Activated naive CD8-positive, alpha-beta T cell treated with anti-CD3 and anti-CD28 coated beads, Interleukin-2, amount 50 U/mL, for 24 hours (primary cell): ENCODE results near the gene HMGCS1.

ENCODE experiments used
- ATAC-seq: fragments of 150-1000 bp; cut with Tn5 transposase; one replicate; pipeline ENCODE4 v1.10.0; 2021
- DNase-seq: peaks from one replicate; pipeline ENCODE4 v3.0.0; 2021
- H3K27ac Mint-ChIP-seq: one replicate; pipeline ENCODE4 v1.8.0; 2021; ENCODE audit warnings: mild to moderate bottlenecking, mixed read lengths
- H3K27me3 Mint-ChIP-seq: one replicate; pipeline ENCODE4 v1.8.0; 2021; ENCODE audit warnings: mixed read lengths
- H3K36me3 Mint-ChIP-seq: one replicate; pipeline ENCODE4 v1.8.0; 2021; ENCODE audit warnings: low read depth, mixed read lengths
- H3K4me1 Mint-ChIP-seq: one replicate; pipeline ENCODE4 v1.8.0; 2021; ENCODE audit warnings: mixed read lengths
- H3K4me3 Mint-ChIP-seq: one replicate; pipeline ENCODE4 v1.8.0; 2021; ENCODE audit warnings: mild to moderate bottlenecking, moderate library complexity, mixed read lengths
- H3K9me3 Mint-ChIP-seq: one replicate; pipeline ENCODE4 v1.8.0; 2021; ENCODE audit warnings: mixed read lengths

The HMGCS1 gene

DNA sequence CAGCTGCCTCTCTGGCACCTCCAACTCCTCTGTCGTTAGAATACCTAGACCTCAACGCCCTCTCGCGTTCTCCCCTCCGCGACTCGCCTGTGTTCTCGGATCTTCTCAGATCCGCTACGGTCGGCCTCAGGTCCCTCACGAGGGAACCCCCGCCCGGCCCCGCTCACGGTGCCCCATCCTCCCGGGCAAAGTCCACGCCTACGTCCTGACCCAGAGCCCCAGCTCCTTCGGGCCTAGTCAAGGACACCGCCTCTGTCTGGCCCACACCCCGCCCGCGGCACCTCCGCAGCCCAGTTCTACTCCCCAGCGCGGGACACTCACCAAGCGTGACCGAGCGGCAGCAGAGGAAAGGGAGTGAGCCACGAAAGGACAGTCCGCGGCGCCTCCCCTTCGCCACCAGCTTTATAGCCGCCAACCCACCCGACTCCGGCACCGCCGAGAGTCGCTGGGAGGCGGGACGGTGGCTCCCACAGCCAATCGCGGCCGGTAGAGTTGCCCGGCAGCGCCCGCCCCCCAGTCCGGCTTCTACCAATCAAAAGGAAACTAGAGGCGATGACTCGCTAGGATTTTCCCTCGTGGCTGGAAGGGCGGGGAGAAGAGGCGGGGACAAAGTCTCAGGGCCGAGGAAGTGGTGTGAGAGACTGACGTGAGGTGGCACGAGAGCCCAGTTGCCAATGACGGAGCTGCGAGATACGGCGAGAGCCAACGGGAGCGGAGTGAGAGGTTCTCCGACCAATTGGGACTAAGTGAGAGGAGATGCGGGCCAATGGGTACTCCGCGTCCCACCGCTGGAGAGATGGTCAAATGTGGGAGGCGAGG is at the start of gene HMGCS1:
Gene HMGCS1 (minus strand): TSS at position 378 of the 819 bp plus-strand sequence. CDS start 14,447 bp downstream, outside the sequence.
- H3K27ac Mint-ChIP-seq, result peak within 1 kb of the TSS; percentile 97
- H3K4me1 Mint-ChIP-seq, result peaks cover 74% of the 10 kb centered on the region
- H3K36me3 Mint-ChIP-seq, result peaks cover 32% of the 10 kb centered on the region
- peak within 1 kb of the TSS; percentile 92 for H3K4me3 Mint-ChIP-seq
- peak; percentile 93 for ATAC-seq
- H3K27me3 Mint-ChIP-seq, result peaks cover 3% of the 10 kb centered on the region
- peak; percentile 97 for DNase-seq
- H3K9me3 Mint-ChIP-seq, result peaks cover 10% of the 10 kb centered on the region

- H3K9me3 Mint-ChIP-seq, result peaks cover 27% of the 10 kb centered on the region
- no peaks in the 10 kb centered on the region for H3K36me3 Mint-ChIP-seq
- H3K4me3 Mint-ChIP-seq, result no peak overlapping the region
- no peak overlapping the region for H3K27ac Mint-ChIP-seq
- H3K27me3 Mint-ChIP-seq, result peaks cover 4% of the 10 kb centered on the region
- ATAC-seq (no peak), DNase-seq (no peak)
- no peaks in the 10 kb centered on the region for H3K4me1 Mint-ChIP-seq
Measured at GRCh38 chr5:43358726-43359125, 45.5 kb upstream of the HMGCS1 start.

DNA sequence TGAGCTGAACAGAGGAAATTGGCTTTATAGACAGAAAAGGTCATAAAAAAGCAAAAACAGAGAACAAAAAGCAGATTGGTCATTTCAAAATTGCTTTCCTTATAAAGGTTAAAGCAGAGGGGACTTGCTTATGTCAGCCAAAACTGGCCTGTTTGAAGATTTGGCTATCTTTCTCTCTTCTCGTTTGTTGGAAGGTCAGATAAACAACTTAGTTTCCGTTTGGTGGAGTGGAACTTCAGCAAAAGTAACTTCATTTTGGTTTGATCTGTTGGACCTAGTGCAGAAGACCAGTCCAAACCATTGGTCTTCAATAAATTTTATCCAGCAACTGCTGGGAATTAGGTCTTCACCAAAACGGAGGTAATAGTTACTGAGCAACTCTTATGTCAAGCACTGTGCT is 45.1 kb upstream of the HMGCS1 start:
- Mint-ChIP-seq H3K27ac (no peak overlapping the region), H3K4me3 (no peak overlapping the region), H3K36me3 (no peaks in the 10 kb centered on the region), H3K27me3 (peaks cover 4% of the 10 kb centered on the region), H3K9me3 (peaks cover 27% of the 10 kb centered on the region), H3K4me1 (no peaks in the 10 kb centered on the region)
- ATAC-seq, result no peak
- no peak for DNase-seq

DNA sequence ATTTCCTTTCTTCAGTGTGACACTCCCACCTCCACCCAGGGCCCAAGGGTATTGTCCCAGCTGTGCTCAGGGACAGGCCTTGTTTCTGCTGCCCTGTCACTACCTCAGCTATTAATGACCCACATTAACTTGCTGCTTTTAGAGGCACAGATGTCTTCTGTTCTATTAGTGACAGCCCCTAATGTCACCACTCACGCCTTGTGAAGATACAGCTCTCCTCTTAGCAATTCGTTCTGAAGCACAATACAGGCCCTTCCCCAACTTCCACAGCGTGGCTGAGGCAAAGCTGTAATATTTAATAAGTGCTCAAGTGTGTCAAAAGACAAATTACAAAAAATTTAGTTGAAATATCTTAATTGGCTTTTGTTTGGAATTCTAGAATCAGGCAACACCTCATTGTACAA is 44.7 kb upstream of the HMGCS1 start:
- Mint-ChIP-seq H3K4me1 (no peaks in the 10 kb centered on the region), H3K27ac (no peak overlapping the region), H3K36me3 (no peaks in the 10 kb centered on the region), H3K9me3 (peaks cover 27% of the 10 kb centered on the region), H3K4me3 (no peak overlapping the region), H3K27me3 (peaks cover 4% of the 10 kb centered on the region)
- DNase-seq, result no peak
- no peak for ATAC-seq

DNA sequence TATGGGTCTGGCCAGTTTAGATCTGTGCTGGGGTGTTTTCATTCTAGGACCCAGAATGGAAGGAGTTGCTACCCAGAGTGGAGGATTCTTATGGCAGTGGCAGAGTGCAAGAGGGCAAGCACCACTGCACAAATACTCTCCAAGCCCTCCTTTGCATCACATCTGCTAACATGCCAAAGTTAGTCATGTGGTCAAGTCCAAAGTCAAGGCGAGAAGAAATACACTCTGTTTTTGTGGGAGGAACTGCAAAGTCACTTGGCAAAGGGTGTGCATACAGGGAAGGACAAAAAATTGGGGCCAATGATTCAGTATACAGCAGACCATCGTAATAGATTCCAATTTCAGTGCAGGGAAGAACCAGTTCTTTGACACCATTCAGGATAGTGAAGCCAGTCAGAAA is 43.9 kb upstream of the HMGCS1 start:
- ATAC-seq (no peak), DNase-seq (no peak)
- H3K27me3 Mint-ChIP-seq, result peaks cover 4% of the 10 kb centered on the region
- H3K9me3 Mint-ChIP-seq, result peaks cover 26% of the 10 kb centered on the region
- no peaks in the 10 kb centered on the region for H3K36me3 Mint-ChIP-seq
- no peaks in the 10 kb centered on the region for H3K4me1 Mint-ChIP-seq
- H3K4me3 Mint-ChIP-seq, result no peak overlapping the region
- no peak overlapping the region for H3K27ac Mint-ChIP-seq

DNA sequence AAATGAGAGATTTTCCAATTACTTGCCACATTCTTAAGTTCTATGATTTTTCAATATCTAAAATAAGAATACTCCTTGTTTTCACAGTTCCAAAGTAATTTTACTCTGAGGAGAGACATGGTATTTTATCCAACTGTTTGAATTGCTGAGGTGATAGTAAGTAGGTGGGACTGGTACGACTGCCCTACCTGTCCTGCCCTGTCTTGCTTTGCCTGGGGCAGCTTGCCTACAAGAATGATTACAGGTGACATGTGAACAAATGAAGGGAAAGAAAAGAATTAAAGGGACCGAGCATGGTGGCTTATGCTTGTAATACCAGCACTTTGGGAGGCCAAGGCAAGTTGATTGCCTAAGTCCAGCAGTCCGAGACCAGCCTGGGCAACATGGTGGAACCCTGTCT is 41.6 kb upstream of the HMGCS1 start:
- H3K27me3 Mint-ChIP-seq, result peaks cover 3% of the 10 kb centered on the region
- no peaks in the 10 kb centered on the region for H3K36me3 Mint-ChIP-seq
- H3K4me1 Mint-ChIP-seq, result no peaks in the 10 kb centered on the region
- ATAC-seq (no peak), DNase-seq (no peak)
- peaks cover 6% of the 10 kb centered on the region for H3K9me3 Mint-ChIP-seq
- no peak overlapping the region for H3K4me3 Mint-ChIP-seq
- H3K27ac Mint-ChIP-seq, result no peak overlapping the region

DNA sequence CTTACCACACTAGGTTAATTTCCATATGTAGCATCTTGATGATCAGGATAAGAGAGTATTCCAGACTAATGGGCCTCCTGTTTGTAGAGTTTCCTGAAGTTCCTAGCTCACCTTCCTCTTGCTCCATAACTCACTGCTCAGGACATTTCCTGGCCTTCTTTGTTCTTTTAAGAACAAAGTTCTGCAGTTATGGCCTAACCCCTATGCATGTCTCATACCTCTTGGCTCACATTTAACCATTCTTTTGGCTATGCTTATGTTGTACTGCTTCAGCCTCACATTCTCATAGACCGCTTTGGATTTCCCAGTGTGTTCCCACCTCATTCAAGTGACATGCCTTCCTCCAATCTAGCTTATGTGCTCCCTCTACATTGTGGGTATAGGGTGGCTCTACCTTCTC is 40.5 kb upstream of the HMGCS1 start:
- Mint-ChIP-seq H3K4me1 (no peaks in the 10 kb centered on the region), H3K9me3 (no peaks in the 10 kb centered on the region), H3K27ac (no peak overlapping the region), H3K4me3 (no peak overlapping the region), H3K36me3 (no peaks in the 10 kb centered on the region), H3K27me3 (peaks cover 4% of the 10 kb centered on the region)
- no peak for DNase-seq
- ATAC-seq, result no peak

DNA sequence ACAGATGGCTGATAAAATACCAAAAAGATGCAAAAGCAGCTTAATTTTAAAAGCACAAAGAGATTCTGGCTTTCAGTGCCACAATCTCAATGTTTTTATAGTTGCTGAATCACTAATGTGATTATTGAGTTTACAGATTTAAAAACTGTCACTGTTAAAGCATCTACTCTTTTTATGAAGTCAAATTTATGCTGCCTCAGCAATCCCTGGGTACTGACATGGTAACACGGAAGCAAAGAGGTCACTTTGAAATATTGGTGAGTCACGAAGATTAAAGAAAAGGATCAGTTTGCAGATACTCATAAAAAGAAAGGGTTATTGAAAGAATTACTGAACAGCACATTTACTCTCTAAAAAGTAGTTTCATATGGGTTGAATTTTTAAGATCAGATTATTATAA is 39.7 kb upstream of the HMGCS1 start:
- H3K27ac Mint-ChIP-seq, result no peak overlapping the region
- peaks cover 6% of the 10 kb centered on the region for H3K27me3 Mint-ChIP-seq
- no peak overlapping the region for H3K4me3 Mint-ChIP-seq
- H3K9me3 Mint-ChIP-seq, result no peaks in the 10 kb centered on the region
- no peaks in the 10 kb centered on the region for H3K4me1 Mint-ChIP-seq
- H3K36me3 Mint-ChIP-seq, result no peaks in the 10 kb centered on the region
- ATAC-seq, result no peak
- DNase-seq, result no peak

DNA sequence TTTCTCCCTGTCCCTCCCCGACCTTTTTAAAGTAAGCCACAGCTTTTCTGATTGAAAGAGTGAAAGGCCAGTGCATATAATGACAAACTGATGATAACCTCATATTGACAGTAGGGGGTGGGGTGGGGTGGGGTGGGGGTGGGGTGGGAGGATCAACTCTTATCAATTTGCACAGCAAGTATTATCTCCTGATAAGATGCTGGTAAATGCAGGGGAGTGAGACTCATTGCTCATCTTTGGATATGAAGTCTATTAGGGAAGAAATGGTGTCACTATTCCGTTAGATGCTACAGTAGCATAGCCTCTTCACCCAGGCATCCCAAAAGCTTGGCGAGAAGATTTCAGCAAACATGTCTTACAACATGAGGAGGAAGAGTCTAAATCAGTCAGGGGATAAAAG is 38.9 kb upstream of the HMGCS1 start:
- no peak overlapping the region for H3K4me3 Mint-ChIP-seq
- no peaks in the 10 kb centered on the region for H3K9me3 Mint-ChIP-seq
- no peak overlapping the region for H3K27ac Mint-ChIP-seq
- no peak for DNase-seq
- H3K27me3 Mint-ChIP-seq, result peaks cover 6% of the 10 kb centered on the region
- ATAC-seq, result no peak
- H3K4me1 Mint-ChIP-seq, result no peaks in the 10 kb centered on the region
- H3K36me3 Mint-ChIP-seq, result no peaks in the 10 kb centered on the region

- no peaks in the 10 kb centered on the region for H3K36me3 Mint-ChIP-seq
Measured at GRCh38 chr5:43348861-43349363, 35.7 kb upstream of the HMGCS1 start.

DNA sequence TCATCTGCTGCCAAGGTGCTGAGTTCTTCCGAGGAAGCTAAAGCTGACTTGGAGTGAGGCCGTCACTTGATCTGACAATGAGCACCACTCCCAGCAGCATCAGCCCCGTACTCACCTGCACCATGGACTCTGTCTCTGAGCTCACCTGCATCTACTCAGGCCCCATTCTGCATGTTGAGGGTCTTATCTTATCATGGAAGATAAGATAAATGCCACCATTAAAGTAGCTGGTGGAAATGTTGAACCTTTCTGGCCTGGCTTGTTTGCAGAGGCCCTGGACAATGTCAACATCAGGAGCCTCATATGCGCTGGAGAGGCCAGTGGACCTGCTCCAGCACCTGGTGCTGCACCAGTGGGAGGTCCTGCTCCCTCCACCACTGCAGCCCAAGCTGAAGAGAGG is 35.0 kb upstream of the HMGCS1 start:
- Mint-ChIP-seq H3K9me3 (peaks cover 14% of the 10 kb centered on the region), H3K4me1 (no peaks in the 10 kb centered on the region), H3K4me3 (no peak overlapping the region), H3K27ac (no peak overlapping the region), H3K27me3 (peaks cover 20% of the 10 kb centered on the region), H3K36me3 (no peaks in the 10 kb centered on the region)
- ATAC-seq (no peak), DNase-seq (no peak)

More at GRCh38 chr5:43348861-43349363, 35.7 kb upstream of the HMGCS1 start:
- H3K9me3 Mint-ChIP-seq, result peaks cover 9% of the 10 kb centered on the region
- no peak overlapping the region for H3K4me3 Mint-ChIP-seq
- H3K27ac Mint-ChIP-seq, result no peak overlapping the region
- H3K4me1 Mint-ChIP-seq, result no peaks in the 10 kb centered on the region
- no peak for ATAC-seq
- H3K27me3 Mint-ChIP-seq, result peaks cover 14% of the 10 kb centered on the region
- no peak for DNase-seq

- peaks cover 26% of the 10 kb centered on the region for H3K27me3 Mint-ChIP-seq
- H3K36me3 Mint-ChIP-seq, result peaks cover 16% of the 10 kb centered on the region
- H3K27ac Mint-ChIP-seq, result peak overlapping the region; percentile 1
- peaks cover 45% of the 10 kb centered on the region for H3K9me3 Mint-ChIP-seq
- ATAC-seq (no peak), DNase-seq (no peak)
- peaks cover 14% of the 10 kb centered on the region for H3K4me1 Mint-ChIP-seq
- no peak overlapping the region for H3K4me3 Mint-ChIP-seq
Measured at GRCh38 chr5:43338862-43339261, 25.6 kb upstream of the HMGCS1 start.

DNA sequence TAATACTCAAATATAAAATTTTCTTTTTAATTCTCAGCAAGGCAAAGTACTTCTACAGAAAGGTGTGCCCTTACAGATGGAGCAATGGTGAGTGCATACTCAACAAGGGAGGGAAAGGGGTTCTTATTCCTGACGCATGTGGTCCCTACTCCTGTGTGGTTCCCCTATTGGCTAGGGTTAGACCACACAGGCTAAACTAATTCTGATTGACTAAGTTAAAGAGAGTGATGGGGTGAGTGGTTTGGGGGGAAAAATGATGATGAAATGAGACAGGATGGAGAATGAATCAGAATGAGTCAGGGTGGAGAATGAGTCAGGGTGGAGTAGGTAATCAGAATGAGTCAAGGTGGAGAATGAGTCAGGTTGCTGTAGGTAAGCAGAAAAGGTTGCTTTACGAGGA is 22.9 kb upstream of the HMGCS1 start:
- peaks cover 47% of the 10 kb centered on the region for H3K9me3 Mint-ChIP-seq
- peak; percentile 86 for ATAC-seq
- no peak overlapping the region for H3K4me3 Mint-ChIP-seq

DNA sequence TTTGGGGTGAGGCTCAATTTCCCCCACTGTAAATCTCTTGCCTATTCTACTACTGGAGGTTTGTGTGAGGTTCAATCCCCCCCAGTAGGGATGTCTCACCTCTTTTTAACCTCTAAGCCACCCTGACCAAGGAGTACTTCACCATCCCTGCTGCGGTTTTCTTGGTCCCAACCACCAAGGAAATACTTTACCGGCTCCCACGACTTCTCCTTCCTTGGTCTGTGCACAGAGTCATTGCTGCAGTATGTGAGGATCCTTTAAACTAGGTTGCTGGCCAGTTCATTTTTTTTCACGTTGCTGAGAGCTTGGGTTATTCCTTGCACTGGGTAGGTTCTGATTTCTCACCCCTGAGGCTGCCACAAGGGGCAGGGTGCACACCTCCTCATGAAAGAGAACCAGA is 22.5 kb upstream of the HMGCS1 start:
- Mint-ChIP-seq H3K36me3 (peaks cover 19% of the 10 kb centered on the region), H3K4me1 (peaks cover 14% of the 10 kb centered on the region), H3K4me3 (no peak overlapping the region), H3K9me3 (peaks cover 47% of the 10 kb centered on the region), H3K27ac (peak overlapping the region; percentile 82), H3K27me3 (peaks cover 31% of the 10 kb centered on the region)
- DNase-seq, result no peak
- no peak for ATAC-seq

More for the DNA sequence above, 22.9 kb upstream of the HMGCS1 start:
- DNase-seq, result no peak
- Mint-ChIP-seq H3K27ac (peak overlapping the region; percentile 82), H3K27me3 (peaks cover 30% of the 10 kb centered on the region), H3K4me1 (peaks cover 14% of the 10 kb centered on the region), H3K36me3 (peaks cover 19% of the 10 kb centered on the region)

DNA sequence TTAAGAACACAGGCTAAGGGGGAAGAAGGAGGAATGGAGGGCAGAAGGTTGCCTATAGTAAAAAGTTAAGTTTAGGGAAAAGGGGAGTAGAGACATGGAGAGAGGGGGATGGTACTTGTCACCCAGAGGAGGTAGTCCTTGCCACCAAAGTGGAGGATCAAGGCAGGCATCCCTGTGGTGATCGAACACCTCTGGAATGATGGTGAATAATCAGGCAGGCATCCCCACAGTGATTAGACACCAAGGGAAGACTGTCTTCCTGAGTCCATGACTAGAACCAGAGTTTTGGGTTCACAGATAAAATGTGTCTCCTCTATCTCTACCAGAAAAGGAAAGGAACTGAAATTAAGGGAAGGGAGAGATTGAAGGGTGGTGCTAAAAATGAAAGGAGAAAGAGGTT is 19.2 kb upstream of the HMGCS1 start:
- H3K4me1 Mint-ChIP-seq, result peaks cover 7% of the 10 kb centered on the region
- H3K36me3 Mint-ChIP-seq, result peaks cover 12% of the 10 kb centered on the region
- no peak for ATAC-seq
- H3K9me3 Mint-ChIP-seq, result peaks cover 37% of the 10 kb centered on the region
- no peak for DNase-seq
- peaks cover 24% of the 10 kb centered on the region for H3K27me3 Mint-ChIP-seq
- no peak overlapping the region for H3K27ac Mint-ChIP-seq
- H3K4me3 Mint-ChIP-seq, result no peak overlapping the region
